ENCODE results near the gene GGACT.

Gene GGACT

GRCh38 chr13:100515410-100515800 lies 73.2 kb downstream of the GGACT start:
- H3K4me3 ChIP-seq: no peak overlapping the region
- TF ChIP-seq, protein P1, sequence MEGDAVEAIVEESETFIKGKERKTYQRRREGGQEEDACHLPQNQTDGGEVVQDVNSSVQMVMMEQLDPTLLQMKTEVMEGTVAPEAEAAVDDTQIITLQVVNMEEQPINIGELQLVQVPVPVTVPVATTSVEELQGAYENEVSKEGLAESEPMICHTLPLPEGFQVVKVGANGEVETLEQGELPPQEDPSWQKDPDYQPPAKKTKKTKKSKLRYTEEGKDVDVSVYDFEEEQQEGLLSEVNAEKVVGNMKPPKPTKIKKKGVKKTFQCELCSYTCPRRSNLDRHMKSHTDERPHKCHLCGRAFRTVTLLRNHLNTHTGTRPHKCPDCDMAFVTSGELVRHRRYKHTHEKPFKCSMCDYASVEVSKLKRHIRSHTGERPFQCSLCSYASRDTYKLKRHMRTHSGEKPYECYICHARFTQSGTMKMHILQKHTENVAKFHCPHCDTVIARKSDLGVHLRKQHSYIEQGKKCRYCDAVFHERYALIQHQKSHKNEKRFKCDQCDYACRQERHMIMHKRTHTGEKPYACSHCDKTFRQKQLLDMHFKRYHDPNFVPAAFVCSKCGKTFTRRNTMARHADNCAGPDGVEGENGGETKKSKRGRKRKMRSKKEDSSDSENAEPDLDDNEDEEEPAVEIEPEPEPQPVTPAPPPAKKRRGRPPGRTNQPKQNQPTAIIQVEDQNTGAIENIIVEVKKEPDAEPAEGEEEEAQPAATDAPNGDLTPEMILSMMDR (IDR thresholded peaks at IDR 0.05): no peak

GRCh38 chr13:100514788-100515409 lies 73.7 kb downstream of the GGACT start:
- TF ChIP-seq, protein P1 (IDR thresholded peaks at IDR 0.05): peak; percentile 70
- DNase-seq (ENCODE audit: low spot score): no peak
- H3K4me3 ChIP-seq: no peak overlapping the region
- H3K27ac ChIP-seq: no peak overlapping the region

More at GRCh38 chr13:100515410-100515800, 73.2 kb downstream of the GGACT start:
- no peak overlapping the region for H3K27ac ChIP-seq
- no peak for DNase-seq (ENCODE audit: low spot score)

- Histone ChIP-seq H3K4me3 (no peak overlapping the region), H3K27ac (no peak overlapping the region)
- no peak for DNase-seq (ENCODE audit: low spot score)
- TF ChIP-seq, protein P1 (IDR thresholded peaks at IDR 0.05): no peak
These were observed 74.5 kb downstream of the GGACT start for GRCh38 chr13:100513987-100514670.

- H3K27ac ChIP-seq: no peak overlapping the region
These were observed 75.4 kb downstream of the GGACT start for GRCh38 chr13:100513171-100513570.

GRCh38 chr13:100512422-100512821 lies 76.2 kb downstream of the GGACT start:
- TF ChIP-seq, protein P1 (IDR thresholded peaks at IDR 0.05): no peak
- H3K27ac ChIP-seq: no peak overlapping the region
- DNase-seq (ENCODE audit: low spot score): no peak
- no peak overlapping the region for H3K4me3 ChIP-seq

More at GRCh38 chr13:100513171-100513570, 75.4 kb downstream of the GGACT start:
- TF ChIP-seq, protein P1 (IDR thresholded peaks at IDR 0.05): no peak
- no peak for DNase-seq (ENCODE audit: low spot score)
- no peak overlapping the region for H3K4me3 ChIP-seq

GRCh38 chr13:100511466-100511865 lies 77.1 kb downstream of the GGACT start:
- Histone ChIP-seq H3K4me3 (no peak overlapping the region), H3K27ac (no peak overlapping the region)
- DNase-seq (ENCODE audit: low spot score): no peak
- TF ChIP-seq, protein P1 (IDR thresholded peaks at IDR 0.05): no peak
